Measurements from ENCODE around the gene MBNL1.
A peak's percentile ranks its signal among the peaks of the same experiment; 100 is the strongest.

DNA sequence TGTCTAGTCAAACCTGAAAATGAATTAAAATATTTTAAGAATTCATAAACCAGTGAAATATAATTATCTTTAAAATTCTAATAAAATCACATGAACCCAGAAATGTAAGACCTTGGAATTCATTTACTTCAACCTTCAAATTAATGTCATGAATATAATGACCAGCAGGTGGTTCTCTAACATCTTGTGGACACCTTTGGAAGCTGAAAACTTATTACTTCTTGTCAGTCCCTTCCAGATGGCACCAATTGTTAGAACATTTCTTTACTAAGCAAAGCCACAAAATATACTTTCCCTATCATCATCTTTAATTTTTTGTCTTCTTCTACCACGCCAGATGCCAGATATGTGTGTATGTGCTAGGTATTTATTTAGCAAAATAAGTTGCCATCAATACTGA, 240.0 kb downstream of the MBNL1 start:
- TF ChIP-seq CTCF (conservative IDR thresholded peaks at IDR 0.05; ENCODE audit: low read length) (peak; percentile 62), EZH2phosphoT487 (IDR thresholded peaks at IDR 0.05; ENCODE audit: borderline replicate concordance, low read depth, low read length) (no peak)
